Psoas muscle (tissue), 8 donors: Measurements from ENCODE around the gene CCR5. TPM values are rescaled to one million over a fixed set of nuclear protein-coding genes. Genes with fewer than 3 reads are reported as not detected.

Experiments used
- ATAC-seq, 4 donors: fragments of 200-7000 bp; cut with Tn5 transposase; one replicate each; pipeline ENCODE4 v1.9.1; 2020; ENCODE audit warnings: moderate library complexity in 3 of 4, mild to moderate bottlenecking in 2 of 4
- DNase-seq, 2 donors: peaks; one replicate each; pipeline ENCODE4 v3.0.0-alpha.2; 2020
- H3K27ac ChIP-seq: fragments of 200-600 bp; one replicate; pipeline ENCODE4 v1.8.0; 2022
- H3K27me3 ChIP-seq, 3 donors: fragments of 200-600 bp in 1 of 3; one replicate each; pipeline versions ENCODE4 v1.6.1 to v1.8.0; 2013 to 2022; ENCODE audit warnings: low read length in 2 of 3, mild to moderate bottlenecking in 2 of 3, moderate library complexity in 1 of 3; ENCODE audit not compliant: insufficient read depth in 3 of 3
- H3K36me3 ChIP-seq, 2 donors: fragments of 200-600 bp in 1 of 2; one replicate each; pipeline versions ENCODE4 v1.6.1 to v1.8.0; 2013 to 2022; ENCODE audit warnings: low read depth in 1 of 2, mild to moderate bottlenecking in 1 of 2, moderate library complexity in 1 of 2; ENCODE audit not compliant: insufficient read depth in 1 of 2
- H3K4me1 ChIP-seq: fragments of 200-600 bp; one replicate; pipeline ENCODE4 v1.8.0; 2022
- H3K4me3 ChIP-seq: fragments of 200-600 bp; one replicate; pipeline ENCODE4 v1.8.0; 2022; ENCODE audit warnings: mild to moderate bottlenecking
- H3K9me3 ChIP-seq: fragments of 200-600 bp; one replicate; pipeline ENCODE4 v1.8.0; 2022
- WGBS, 3 donors: extraction: QIAGEN DNeasy Blood & Tissue Kit; methylation state at CpG; one replicate each; pipeline versions ENCODE4 v1.1.6 to v1.1.7; 2013; 5-methylcytosine and 5-hydroxymethylcytosine counted together
- intact Hi-C, 2 donors: fragments of 100-400 bp; cut with DNase I; formaldehyde crosslinking; loops; one replicate each; pipeline versions ENCODE4 v1.11.0 to v1.14.2; 2022
- polyA plus RNA-seq, 3 donors: library from polyadenylated mRNA; stranded (reverse); fragments of 200-250 nt; gene quantifications; one replicate each; pipeline ENCODE4 v1.2.3, GENCODE V29; 2013
- total RNA-seq, 4 donors: library from RNA; stranded (reverse); fragmentation: NEBNext Ultra II Directional in 2 of 4; extraction: Animal tissue kit (Norgen Biotek cat#: 25700) in 2 of 4; gene quantifications; one replicate each; pipeline versions ENCODE4 v1.2.1 to v1.2.4, GENCODE V29; 2021 to 2023
- TF ChIP-seq, protein P1 (sequence below): fragments of 200-600 bp; IDR thresholded peaks from one replicate; pipeline ENCODE4 v1.8.0; 2022; ENCODE audit warnings: antibody characterized with exemption
- donor health status: healthy with polysubstance abuse.
- donor health status: DM: no; HTN: no; CAD: no; lungs with moderate emphysema.
- donor health status: Bipolar disorder and iron deficiency.
- donor health status: healthy.
- donor health status: DM: yes; HTN: yes; CAD: no.
- donor health status: DM: no; HTN: no; CAD: no.
- donor health status: DM: no; HTN: no; CAD: no.
- donor health status: DM: yes; HTN: yes; CAD: no.

Gene CCR5
- total and polyA plus RNA-seq, 7 donors: 0.08 to 1.1 (median 0.21) TPM

DNA sequence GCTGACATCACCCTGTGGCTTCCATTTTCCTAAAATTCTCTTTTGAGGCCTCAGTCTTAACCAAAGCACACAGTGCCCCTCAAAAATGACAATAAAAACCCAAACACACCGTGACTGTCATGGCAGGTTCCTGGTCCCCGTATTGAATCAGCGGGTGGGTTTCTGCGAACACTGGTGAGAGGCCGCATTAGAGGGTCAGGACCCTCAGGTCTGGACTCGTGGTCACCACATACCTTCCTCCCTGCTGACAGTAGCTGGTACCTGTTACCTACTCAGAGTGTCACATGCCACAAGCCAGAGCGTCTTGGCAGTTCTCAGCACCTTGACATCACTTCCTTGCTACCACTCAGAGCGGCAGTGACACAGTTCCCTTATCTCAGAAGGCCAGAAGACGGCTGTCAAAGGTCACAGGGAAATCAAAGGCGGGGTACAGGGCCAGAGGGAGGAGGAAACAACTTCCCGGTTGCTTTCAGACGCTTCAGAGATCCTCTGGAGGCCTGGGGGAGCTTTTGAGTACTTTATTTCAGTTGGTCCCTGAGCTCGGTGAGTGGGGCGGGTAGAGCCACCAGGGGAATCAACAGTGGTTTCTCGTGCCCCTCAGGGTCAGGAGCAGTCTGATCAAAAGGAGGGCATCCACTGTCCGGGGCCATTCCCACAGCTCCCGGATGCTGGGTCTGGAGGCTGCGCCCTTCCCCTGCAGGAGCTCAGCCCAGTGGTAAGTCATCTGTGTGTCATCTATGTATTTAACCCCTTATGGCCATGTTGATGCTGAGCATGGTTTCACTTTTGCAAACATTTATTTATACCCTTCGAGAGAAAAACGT, 36.3 kb downstream of the CCR5 start, which contains the start of the genes CCR5AS and CCRL2:
CCR5AS (minus strand) TSS at position 279 of the 824 bp plus-strand sequence.
CCRL2 (plus strand) TSS at position 472 of the 824 bp plus-strand sequence. CDS start 821 bp downstream, outside the sequence.
- peak; percentile 37 to 68 for DNase-seq
- ATAC-seq: peak; percentile 54 to 77 (median 62)
- H3K27ac ChIP-seq: peak within 1 kb of the TSS; percentile 73
- TF ChIP-seq, protein P1, sequence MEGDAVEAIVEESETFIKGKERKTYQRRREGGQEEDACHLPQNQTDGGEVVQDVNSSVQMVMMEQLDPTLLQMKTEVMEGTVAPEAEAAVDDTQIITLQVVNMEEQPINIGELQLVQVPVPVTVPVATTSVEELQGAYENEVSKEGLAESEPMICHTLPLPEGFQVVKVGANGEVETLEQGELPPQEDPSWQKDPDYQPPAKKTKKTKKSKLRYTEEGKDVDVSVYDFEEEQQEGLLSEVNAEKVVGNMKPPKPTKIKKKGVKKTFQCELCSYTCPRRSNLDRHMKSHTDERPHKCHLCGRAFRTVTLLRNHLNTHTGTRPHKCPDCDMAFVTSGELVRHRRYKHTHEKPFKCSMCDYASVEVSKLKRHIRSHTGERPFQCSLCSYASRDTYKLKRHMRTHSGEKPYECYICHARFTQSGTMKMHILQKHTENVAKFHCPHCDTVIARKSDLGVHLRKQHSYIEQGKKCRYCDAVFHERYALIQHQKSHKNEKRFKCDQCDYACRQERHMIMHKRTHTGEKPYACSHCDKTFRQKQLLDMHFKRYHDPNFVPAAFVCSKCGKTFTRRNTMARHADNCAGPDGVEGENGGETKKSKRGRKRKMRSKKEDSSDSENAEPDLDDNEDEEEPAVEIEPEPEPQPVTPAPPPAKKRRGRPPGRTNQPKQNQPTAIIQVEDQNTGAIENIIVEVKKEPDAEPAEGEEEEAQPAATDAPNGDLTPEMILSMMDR: no peak
- no peaks in the 10 kb centered on the region for H3K27me3 ChIP-seq
- H3K4me1 ChIP-seq: peaks cover 17% of the 10 kb centered on the region
- H3K4me3 ChIP-seq: peak within 1 kb of the TSS; percentile 52
- no peaks in the 10 kb centered on the region for H3K9me3 ChIP-seq
- H3K36me3 ChIP-seq: no peaks in the 10 kb centered on the region
- intact Hi-C loops: no loop called here
- 51 to 54% (median 51%) methylated on average over 20 of the region's 20 CpGs for WGBS, 3 donors

DNA sequence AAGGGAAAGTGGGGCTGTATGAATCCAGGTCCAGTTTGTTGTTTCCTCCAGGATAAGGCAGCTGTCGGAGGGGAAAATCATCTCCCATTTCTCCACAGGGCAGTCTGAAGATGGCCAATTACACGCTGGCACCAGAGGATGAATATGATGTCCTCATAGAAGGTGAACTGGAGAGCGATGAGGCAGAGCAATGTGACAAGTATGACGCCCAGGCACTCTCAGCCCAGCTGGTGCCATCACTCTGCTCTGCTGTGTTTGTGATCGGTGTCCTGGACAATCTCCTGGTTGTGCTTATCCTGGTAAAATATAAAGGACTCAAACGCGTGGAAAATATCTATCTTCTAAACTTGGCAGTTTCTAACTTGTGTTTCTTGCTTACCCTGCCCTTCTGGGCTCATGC, 37.2 kb downstream of the CCR5 start:
- TF ChIP-seq, protein P1: no peak
- H3K4me1 ChIP-seq: peaks cover 22% of the 10 kb centered on the region
- peak overlapping the region; percentile 52 for H3K4me3 ChIP-seq
- H3K27me3 ChIP-seq: no peaks in the 10 kb centered on the region
- H3K9me3 ChIP-seq: no peaks in the 10 kb centered on the region
- intact Hi-C loops: no loop called here
- DNase-seq (peak; percentile 65 to 89), ATAC-seq (peak; percentile 97 to 98 (median 98))
- H3K36me3 ChIP-seq: no peaks in the 10 kb centered on the region
- 17 to 25% (median 18%) methylated on average over 7 of the region's 7 CpGs for WGBS, 3 donors
- peak overlapping the region; percentile 73 for H3K27ac ChIP-seq

DNA sequence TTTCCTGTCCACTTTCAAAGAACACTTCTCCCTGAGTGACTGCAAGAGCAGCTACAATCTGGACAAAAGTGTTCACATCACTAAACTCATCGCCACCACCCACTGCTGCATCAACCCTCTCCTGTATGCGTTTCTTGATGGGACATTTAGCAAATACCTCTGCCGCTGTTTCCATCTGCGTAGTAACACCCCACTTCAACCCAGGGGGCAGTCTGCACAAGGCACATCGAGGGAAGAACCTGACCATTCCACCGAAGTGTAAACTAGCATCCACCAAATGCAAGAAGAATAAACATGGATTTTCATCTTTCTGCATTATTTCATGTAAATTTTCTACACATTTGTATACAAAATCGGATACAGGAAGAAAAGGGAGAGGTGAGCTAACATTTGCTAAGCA, 38.1 kb downstream of the CCR5 start:
- TF ChIP-seq, protein P1: no peak
- H3K36me3 ChIP-seq: no peaks in the 10 kb centered on the region
- intact Hi-C loops: no loop called here
- WGBS, 3 donors: 69 to 80% (median 79%) methylated on average over 7 of the region's 7 CpGs
- H3K4me3 ChIP-seq: no peak overlapping the region
- DNase-seq (no peak), ATAC-seq (no peak)
- H3K4me1 ChIP-seq: peaks cover 27% of the 10 kb centered on the region
- H3K27me3 ChIP-seq: no peaks in the 10 kb centered on the region
- no peaks in the 10 kb centered on the region for H3K9me3 ChIP-seq
- H3K27ac ChIP-seq: peak overlapping the region; percentile 73

DNA sequence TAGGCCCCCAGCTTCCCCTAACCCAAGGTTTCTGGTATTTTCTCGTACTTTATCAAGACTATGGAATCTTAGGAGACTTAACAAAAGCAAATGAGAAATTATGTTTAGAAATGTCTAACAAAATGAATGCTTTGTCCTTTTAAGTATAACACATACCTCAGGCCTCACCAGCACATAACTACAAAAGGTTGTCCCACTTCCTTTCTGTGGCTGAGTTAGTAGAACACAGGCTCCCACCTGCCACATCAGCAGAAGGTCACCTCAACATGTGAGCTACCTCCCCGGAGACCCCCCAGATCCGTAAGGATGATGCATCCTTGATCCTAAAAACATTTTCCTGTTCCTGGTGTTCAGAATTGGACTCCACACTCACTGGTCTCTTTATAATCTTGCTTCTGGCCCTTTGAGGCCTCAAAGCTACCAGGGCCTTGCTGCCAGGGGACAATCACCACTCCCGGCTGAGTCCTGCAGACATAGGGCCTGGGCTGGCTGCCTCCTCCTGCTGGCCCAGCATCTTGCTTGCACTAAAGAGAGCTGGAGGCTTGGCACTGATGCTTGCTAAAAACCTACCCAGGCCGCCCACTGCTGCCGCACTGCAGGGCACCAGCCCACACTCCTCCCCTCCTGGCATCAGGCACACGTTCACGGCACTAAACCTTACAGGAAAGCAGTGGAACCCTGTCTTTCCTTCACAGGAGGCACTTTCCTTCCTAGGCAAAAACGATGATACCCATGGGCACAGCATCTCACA, 39.2 kb downstream of the CCR5 start:
- Histone ChIP-seq H3K36me3 (no peaks in the 10 kb centered on the region), H3K4me1 (peaks cover 27% of the 10 kb centered on the region), H3K27ac (peak overlapping the region; percentile 24), H3K9me3 (no peaks in the 10 kb centered on the region), H3K27me3 (no peaks in the 10 kb centered on the region), H3K4me3 (no peak overlapping the region)
- TF ChIP-seq, protein P1: no peak
- DNase-seq (no peak), ATAC-seq (no peak)
- intact Hi-C loops: no loop called here
- WGBS, 3 donors: 55 to 75% (median 59%) methylated on average over 9 of the region's 9 CpGs
